Fibroblast of skin of right biceps (primary cell): Measurements from ENCODE around the gene WNT8B.

ENCODE experiments used
- DNase-seq: peaks from one replicate; pipeline ENCODE4 v3.0.0-alpha.2; 2013

Gene WNT8B

DNA sequence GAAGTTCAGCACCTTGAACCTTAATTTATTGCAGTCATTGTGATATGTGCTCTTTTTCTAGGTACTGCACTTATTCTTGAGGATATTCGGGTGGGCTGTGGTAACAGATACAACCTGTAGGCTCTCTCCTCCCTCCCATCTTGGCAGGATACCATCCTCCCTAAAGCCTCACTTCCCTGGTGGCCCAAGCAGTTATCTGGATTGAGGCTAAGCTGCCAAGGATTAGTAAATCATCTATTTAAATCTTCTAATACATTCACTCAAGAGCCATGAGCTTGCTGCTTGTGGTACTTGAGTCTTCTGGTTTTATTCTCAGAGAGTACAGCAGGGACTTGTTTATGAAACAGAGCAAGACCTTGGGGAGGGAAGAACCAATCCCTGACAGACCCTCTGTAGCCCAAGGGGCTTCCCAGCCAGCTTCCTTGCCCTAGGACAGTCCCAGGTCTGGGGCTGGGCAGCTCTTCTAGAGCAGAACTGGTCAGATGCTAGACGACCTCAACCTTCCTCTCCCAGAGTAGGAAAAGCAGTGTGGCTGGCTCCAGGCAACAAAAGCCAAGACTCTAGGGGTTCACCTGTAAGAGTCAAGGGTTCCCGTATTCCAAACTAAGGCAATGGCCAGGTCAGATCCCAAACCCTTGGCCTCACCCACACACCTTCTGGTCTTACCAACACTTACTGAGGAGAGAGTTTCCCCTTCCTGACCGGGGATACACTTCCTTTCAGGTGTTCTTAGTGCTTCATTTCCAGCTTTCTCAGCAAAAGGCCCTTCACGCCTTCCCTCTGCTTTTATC is 21.3 kb downstream of the WNT8B start:
- no peak for DNase-seq

DNA sequence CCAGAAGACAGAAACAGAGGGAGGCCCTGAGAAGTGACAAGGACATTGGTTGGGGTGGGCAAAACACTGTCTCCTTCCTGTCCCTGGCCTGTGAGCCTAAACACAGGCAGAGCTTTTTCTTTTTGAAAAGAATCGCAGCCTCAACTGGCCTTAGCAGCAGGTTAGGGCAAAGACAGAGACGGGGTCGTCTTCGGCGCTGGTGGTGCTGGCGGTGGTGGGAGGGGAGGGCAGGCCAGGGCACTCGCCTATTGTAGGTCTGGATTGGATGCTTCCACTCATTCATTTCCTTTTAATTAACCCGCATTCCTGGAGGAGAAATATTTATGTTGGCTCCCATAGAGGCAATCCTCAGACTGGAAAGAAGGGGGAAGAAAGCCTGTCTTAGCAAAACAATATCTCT is 22.6 kb downstream of the WNT8B start:
- DNase-seq = no peak

DNA sequence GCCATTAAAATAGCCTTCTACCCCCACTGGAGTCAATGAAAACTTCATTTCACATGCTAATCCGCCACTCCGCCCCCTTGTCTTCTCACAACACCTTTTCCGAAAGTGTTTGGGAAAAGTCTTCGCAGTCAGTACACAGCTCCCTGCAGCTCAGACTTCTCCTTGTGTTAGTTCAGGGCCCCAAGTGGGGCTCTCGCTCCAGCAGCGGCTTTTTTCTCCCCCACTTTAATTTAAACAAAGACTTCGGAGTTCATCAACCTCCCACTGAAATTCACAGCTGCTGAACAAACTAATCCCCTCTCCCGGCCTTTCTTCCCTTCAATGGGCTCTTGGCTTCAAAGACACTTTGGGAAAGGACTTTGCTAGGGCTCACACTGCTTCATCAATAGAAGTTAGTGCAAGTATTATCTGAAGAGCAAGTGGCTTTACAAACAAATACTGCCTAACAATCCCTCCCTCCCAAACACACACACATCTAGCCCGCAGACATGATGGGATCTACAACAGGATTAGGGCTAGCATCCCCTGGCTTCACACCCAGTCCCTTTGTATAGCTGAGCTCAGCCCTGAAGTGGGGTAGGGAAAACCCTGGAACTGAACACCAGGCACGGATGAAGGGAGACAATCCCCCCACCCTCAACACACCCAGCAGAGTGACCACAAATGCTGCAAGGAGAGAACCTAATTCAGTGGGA is 23.1 kb downstream of the WNT8B start:
- no peak for DNase-seq

DNA sequence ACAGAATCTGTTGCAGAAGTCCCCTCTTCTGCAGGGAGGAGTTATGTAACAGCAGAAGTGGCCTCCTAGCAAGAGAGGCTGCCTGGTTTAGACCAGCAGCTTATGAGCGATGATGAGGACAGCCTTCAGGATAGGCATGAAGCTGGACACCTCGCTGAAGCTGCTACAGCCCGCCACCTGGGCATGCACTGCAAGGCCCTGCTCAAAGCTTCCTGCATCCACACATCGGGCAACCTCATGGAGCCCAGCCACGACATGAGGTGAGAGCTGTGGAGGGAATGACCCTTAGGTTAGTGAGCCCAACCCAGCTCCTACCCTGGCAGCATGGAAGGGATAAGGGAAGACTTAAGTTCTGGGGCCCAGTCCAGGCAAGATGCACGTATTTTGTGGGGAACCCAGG is 24.7 kb downstream of the WNT8B start:
- DNase-seq = no peak

DNA sequence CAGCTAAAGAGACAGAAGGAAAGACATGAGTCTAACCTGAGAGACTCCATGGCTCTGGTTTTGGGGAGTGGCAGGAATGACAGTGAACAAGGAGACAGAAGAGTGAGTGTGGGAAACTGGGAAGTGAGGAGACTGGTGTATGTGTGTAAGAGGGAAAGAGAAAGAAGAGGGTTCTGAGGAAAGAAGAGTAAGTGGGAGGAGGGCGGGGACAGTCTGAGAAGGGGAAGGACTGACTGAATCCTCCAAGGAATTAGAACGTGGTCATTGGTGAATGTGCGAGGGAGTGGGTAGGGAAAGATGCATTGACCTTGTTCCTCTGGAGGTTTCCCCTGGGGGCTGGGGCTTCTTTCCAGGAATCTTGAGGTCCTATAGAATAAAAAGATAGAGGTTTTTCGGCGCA is 26.6 kb downstream of the WNT8B start:
- DNase-seq = no peak

DNA sequence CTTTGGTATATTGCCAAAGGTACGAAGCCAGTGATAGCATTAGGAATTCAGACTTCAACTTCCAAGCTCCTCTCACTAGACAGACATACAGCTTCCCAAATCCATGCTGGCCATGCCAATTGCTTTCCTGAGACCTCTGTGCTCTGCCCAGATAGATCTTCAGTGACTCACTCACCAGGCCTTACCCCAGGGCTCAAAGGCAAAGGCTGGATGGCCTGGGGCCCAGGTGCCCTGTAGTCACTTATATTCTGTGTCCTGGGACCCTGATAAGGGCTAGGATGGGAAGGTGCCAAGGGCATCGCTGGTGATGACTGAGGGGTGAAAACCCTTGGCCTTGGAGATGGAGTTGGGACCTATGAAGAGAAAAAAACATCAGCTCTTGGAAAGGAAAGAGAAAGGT is 27.7 kb downstream of the WNT8B start:
- DNase-seq = no peak

DNA sequence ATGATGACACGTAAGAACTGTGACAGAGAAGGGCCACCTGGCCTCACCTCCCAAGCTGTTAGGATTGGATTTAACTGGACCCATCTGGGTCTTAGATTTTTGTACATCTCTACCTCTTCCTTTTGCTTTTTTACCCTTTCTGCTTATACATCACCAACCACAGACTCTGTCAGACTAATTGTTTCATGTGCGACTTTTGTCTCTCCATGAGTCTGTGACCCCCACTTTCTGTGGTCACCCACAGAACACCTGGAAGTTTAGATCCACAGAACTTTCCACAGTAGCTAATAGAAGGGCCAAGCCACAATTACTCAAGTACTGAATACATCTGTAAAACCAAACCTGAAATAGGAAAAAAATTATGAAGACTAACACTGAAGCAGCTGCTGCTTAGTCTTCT is 33.8 kb downstream of the WNT8B start:
- DNase-seq = no peak

DNA sequence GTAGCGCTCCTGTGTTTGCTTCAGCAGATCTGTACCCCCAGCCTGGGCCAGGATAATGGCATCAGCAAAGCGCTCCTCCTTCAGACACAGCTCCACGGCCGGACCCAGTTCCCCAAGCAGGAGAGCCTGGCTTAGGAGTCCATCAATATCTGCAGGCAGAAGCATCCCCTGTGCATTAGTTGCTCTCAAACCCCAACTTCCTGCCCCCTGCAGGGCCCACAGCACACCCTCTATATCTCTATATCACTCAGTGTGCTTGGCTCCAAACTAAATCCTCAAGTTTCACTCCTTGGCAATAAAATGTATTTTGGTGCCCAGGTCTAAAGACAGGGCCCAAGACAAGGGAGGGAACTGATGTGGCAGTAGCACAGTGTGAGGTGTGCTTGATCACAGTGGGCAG is 35.2 kb downstream of the WNT8B start:
- no peak for DNase-seq

DNA sequence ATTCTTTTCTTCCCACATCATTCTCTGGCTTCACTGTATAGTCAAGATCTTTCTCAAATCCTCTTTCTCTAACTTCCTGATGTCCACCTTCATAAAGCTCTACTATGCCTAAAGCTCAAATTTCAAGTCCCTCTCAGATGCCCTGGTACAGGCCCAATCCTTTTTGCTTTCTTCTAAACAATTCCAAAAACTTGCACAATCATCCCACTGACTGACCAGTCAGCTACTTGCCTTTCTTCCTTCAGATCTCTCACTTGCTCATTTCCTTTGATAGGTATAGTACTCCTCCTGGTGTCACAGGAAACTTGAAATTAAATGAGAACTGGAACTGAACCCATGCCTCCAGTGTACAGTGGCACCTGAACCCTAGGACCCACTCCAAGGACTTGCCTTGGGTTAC is 38.6 kb downstream of the WNT8B start:
- DNase-seq = no peak

DNA sequence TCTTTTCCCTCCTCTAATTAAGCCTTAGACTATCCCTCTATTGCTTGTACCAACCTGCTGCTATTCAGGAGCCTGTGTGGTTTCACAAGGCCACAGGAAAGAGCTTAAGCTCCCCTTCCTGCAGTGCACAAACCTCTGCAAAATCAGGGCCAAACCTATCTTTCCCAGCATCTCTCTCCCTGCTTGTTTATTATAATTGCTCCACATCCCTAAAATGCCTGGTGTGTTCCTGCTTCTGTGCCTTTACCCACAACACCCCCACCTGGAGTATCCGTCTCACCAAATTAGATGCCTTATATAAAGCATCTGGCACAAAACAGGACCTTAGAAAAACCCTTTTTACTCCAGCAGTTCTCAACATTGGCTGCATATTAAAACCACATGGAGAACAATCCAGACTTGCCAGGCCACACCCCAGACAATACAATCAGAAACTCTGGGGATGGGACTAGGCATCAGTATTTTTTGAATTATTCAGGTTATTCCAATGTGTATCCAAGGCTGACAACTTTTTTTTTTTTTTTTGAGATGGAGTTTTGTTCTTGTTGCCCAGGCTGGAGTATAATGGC is 40.2 kb downstream of the WNT8B start:
- DNase-seq = no peak

DNA sequence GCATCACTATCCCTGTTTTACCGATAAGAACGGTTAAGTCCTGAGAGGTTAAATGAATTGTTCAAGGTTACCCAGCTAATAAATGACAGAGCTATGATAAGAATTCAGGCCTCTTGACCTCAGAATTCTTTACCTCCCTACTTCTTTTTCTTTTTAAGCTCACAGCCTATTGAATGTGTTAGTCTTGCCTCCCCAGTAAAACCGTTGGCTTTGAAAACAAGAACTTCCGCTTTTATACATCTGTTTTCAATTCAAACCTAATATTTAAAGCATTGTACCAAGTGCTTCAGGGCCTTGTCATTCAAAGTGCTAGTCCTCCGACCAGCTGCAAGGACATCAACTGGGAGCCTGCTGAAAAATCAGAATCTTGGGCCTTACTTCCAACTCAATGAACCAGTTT is 41.3 kb downstream of the WNT8B start:
- DNase-seq = peak; percentile 83

DNA sequence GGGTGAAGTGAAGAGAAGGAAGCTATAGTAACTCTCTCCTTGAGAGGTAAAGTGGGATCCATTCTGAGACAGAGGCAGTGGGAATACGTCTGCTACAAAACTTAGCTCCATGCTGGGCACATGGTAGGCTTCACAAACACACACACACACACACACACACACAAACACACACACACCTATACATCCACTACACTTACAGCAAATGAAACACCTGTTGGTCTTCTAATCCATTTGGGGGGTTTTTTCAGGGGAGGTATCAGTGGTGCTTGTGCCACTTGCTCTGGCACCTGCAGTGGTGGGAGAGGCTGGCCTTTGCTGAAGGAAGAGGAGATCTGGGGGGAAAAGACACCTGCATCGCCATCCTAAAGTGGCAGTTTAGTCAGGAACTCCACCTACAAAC is 42.4 kb downstream of the WNT8B start:
- no peak for DNase-seq

DNA sequence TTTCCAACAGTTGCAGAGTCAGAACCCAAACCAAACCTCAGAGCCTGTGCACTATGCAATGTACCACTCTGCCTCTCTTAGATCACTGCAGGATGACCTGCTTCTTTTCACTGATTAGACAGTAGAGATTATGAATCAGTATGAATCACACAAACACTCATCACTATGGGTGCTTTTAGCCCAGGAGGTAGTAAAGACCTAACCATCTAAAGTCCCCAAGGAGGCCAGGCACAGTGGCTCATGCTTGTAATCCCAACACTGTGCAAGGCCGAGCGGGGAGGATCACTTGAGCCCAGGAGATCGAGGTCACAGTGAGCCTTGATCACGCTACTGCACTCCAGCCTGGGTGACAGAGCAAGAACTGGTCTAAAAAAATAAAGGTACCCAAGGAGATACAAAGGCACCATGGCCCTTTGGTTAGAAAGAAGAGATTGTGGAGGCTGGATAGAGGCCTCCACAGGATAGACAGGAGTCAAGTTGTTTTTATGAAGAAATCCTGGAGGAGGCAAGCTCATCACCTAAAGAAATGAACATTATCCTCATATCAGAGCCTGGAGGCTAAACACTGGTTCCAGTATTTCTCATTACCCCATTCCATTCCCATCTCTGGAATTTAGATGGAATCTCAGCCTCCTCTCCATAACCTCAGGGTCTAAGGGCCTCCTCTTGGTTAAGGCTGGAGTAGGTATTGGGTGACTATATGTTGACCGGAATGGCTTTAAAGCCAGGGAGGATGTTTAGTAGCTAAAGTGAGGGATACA is 44.0 kb downstream of the WNT8B start:
- DNase-seq = peak; percentile 88

DNA sequence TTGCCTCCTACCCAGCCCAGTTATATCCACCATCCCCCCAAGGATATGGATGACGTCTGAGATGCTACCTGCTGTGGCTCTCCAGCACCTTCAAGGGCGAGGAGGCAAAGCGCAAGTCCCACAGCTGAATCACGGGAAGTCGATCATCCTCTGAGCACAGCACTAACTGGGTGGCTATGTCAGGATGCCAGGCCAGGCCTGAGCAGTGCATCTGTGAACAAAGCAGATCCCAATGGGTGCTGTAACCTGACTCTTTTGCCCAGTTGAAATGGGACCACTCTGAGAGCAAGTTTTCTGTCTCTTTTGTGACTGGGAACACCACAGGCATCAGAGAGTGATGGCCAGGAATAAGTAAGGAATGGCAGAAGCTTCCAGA is 44.5 kb downstream of the WNT8B start:
- DNase-seq = no peak

DNA sequence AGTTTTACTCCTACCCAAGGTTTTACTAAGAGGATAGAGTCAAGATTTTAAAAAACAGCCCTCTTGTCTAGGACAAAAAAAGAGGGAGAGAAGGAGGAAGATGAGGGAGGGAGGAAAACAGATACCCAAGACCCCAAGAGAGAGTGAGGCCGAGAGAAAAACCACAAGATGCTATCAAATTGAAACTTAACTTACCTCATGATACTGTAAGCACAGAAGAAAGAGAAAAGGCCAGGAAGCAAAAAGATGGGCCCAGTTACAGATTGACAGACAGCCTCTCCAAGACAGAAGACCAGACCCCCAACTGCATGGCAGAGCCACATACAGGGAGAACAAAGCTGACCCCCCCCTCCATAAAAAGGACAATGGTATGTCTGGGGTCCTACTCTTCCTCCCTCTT is 45.5 kb downstream of the WNT8B start:
- DNase-seq = no peak

DNA sequence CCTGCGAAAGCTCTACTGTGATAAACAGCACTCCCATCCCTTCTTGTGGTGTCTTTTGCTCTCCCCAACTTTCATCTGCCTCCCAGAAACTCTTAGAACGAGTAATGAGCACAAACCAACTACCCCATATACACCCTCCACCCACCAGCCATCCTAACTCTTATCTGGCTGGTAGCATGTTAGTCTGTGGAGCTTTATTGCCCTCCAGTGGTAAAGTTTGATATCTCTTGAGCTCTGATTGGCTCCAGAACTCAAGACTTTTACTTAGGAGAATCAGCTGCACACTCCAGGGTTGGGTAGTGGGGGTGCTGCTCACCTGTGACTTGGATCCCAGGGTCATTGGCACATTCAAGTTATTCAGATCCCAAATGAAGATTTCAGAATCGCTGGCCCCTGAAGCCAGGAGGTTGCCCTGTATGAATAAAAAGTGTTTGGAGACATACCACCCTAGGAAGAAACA is 45.9 kb downstream of the WNT8B start:
- DNase-seq = peak; percentile 69

DNA sequence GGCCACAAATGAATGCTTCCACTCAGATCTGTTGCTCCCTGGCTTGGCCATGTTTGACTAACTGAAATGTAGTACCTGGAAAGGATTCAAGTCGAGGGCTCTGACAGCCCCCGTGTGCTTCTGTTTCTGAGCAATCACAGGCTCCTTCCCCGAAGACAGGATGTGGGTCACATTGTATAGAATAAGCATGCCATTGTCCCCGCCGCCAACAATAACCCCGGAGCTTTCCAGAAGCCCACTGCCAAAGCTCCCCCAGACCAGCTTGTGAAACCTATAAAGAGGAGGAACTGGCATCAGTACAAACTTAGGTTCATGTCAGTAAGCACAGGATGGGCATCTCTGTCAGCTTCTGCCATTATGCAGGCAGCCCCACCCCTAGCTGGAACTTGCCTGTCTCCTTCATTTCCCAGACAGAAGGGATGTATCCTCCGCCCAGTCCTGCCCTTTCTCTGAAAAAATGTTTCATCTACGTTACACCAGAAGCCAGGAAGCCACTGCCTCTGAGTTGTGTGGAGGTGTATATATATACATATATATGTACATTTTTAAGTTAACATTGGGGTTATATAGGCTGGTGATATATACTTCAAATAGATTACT is 46.5 kb downstream of the WNT8B start:
- DNase-seq = no peak

DNA sequence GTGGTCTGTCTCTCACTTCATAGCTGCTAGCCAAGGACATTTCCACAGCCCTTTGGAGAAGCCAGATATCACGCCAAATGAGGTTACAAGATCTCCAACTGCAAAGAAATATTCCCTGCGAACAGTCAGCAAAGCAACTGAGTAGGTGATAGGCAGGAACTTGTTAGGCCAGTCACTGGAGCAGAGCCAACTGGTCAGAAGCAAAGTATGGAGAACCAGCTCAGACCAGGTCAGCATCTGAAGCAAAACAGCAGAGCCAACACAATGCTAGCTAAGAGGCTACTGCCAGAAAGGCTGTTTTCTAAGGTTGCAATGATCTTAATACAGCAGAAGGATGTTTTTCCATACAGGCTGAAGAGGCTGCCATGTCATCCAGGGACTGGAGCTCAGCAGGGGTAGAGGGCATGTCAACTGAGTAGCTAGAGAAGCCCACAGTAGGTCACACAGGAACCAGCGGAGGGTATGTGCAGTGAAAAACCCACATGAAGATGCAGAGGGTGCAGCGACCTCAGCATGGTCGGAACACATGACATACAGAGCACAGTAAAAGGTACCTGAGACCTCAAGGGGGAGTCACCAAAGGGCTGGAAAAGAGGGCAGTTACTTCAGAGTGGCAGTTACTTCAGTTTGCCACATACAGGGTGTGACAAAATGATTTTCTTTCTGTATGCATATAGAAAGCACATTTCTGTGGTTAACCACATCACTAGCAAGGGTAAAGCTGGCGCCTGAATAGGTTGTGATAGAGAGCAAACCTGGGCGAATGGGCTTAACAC is 47.9 kb downstream of the WNT8B start:
- no peak for DNase-seq

DNA sequence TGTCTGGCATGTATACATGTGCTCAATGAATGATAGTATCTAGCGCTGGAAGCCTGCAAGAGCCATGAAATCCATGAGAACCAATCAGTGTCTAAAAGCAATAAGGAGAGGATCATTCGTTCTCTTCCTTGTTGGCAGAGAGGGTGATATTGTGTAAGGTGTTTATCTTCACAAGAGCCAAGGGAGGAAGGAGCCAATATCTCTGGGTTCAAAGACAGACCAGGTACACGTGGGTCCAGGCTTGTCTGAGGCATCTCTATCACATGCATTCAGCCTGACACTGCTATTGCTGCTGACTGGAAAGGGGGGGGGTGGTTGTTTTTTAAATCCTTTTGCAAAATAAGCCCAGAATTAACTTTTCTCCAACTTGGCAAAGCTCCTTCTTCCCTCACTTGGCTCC is 52.8 kb downstream of the WNT8B start:
- no peak for DNase-seq

DNA sequence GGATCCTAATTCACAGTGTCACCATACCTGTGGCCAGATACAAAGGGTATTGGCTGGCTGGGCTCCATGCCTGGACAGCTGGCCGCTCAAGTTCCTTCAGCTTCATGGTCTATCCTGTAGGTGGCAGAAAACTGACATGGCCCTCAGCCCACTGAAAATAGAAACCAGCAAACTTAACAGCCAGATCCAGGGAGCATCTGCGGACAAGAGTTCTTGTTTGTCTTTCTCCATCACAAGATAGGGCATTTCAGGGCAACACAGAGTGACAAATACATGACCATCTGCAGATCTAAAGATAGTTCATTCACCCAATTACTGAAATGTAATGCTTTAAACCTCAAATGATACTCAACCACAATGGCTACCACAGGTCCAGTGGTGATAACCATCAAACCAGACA is 54.0 kb downstream of the WNT8B start:
- no peak for DNase-seq

DNA sequence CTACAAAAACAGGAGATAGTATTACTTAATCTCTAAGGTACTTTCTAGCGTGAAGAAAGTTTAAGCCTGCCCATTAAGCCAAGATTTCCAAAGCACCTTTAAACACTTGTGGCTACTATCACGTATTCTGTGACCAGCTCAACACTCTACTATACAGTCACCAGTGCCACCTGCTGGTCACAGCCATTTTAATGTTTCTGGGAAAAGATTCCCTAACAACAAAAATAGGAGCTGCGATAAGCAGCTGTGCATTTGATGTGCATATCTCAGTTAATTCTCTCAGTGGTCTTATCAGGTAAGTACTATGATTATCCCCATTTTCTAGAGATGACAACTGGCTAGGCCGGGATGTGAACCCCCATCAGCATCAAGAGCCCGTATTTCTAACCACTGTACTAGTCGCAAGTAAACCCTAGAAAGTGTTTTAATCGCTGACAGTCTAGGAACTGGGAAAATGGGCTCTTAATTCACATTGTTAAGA is 56.0 kb downstream of the WNT8B start:
- DNase-seq = peak; percentile 59
